ENCODE data around the gene WDTC1. TPM values are rescaled to one million over a fixed set of nuclear protein-coding genes. Genes with fewer than 3 reads are reported as not detected.
A peak's percentile ranks its signal among the peaks of the same experiment; 100 is the strongest.
"Not testable (repeated sequence)": the region's sequence is repeated elsewhere in the genome, so short reads cannot be mapped to it uniquely, and the experiment has no call there.

The WDTC1 gene
- 10 to 100 TPM; 38.1 to 41.0 TPM for total RNA-seq
- 10 to 100 TPM; 19.8 to 22.2 TPM for polyA plus RNA-seq
- long read RNA-seq, donor 1, full-length matches to known transcripts = 6 of 6 reads
- long read RNA-seq, donor 1, partial matches to known transcripts = 0 of 6 reads
- long read RNA-seq, donor 1, other reads (novel, unspliced or antisense) = 0 of 6 reads
- long read RNA-seq, donor 2, full-length matches to known transcripts = 1 of 82 reads
- long read RNA-seq, donor 2, partial matches to known transcripts = 81 of 82 reads
- long read RNA-seq, donor 2, other reads (novel, unspliced or antisense) = 0 of 82 reads
- long read RNA-seq, donor 3, full-length matches to known transcripts = 2 of 2 reads
- long read RNA-seq, donor 3, partial matches to known transcripts = 0 of 2 reads
- long read RNA-seq, donor 3, other reads (novel, unspliced or antisense) = 0 of 2 reads
- long read RNA-seq, donor 4, full-length matches to known transcripts = 2 of 2 reads
- long read RNA-seq, donor 4, partial matches to known transcripts = 0 of 2 reads
- long read RNA-seq, donor 4, other reads (novel, unspliced or antisense) = 0 of 2 reads
- long read RNA-seq, donor 5, full-length matches to known transcripts = 1 of 8 reads
- long read RNA-seq, donor 5, partial matches to known transcripts = 7 of 8 reads
- long read RNA-seq, donor 5, other reads (novel, unspliced or antisense) = 0 of 8 reads

- Histone ChIP-seq H3K36me3 (ENCODE audit: control insufficient read depth in 4 of 4, insufficient read depth in 4 of 4, low read length in 4 of 4) (no peaks in the 10 kb centered on the region), H3K9ac (ENCODE audit: insufficient read depth in 1 of 2, low read length in 2 of 2) (peak within 1 kb of the TSS in 1 of 2 donors; percentile 65), H3K27me3 (ENCODE audit: control insufficient read depth in 3 of 3, insufficient read depth in 3 of 3, low read length in 2 of 3) (no peaks in the 10 kb centered on the region), H3K4me3 (peak within 1 kb of the TSS; percentile 79), H3K27ac (ENCODE audit: low read depth in 1 of 2, low read length in 1 of 2) (peak within 1 kb of the TSS; percentile 79 to 90), H3K4me1 (ENCODE audit: control insufficient read depth in 5 of 5, insufficient read depth in 5 of 5, low read length in 5 of 5) (peaks cover 1 to 19% (median 8%) of the 10 kb centered on the region in 5 donors), H3K9me3 (ENCODE audit: control insufficient read depth in 4 of 4, insufficient read depth in 3 of 4, low read length in 3 of 4) (no peaks in the 10 kb centered on the region)
- 1 to 2% methylated on average over 59 to 71 of the region's 71 CpGs for WGBS, 2 donors
- no peak for TF ChIP-seq CTCF (IDR thresholded peaks at IDR 0.05; ENCODE audit: control extremely low read depth, extremely low read depth)
- peak; percentile 98 for ATAC-seq (ENCODE audit: insufficient read depth, low FRiP score)
- DNase-seq = peak; percentile 98 to 99 (median 98)
Measured at GRCh38 chr1:27234049-27234882, at the start of gene WDTC1. Gene WDTC1 (plus strand): TSS chr1:27234632. CDS start chr1:27261055, 26,423 bp downstream.

- H3K27me3 ChIP-seq (ENCODE audit: control insufficient read depth in 3 of 3, insufficient read depth in 3 of 3, low read length in 2 of 3); H3K4me3 ChIP-seq; H3K9me3 ChIP-seq (ENCODE audit: control insufficient read depth in 4 of 4, insufficient read depth in 3 of 4, low read length in 3 of 4); H3K4me1 ChIP-seq (ENCODE audit: control insufficient read depth in 5 of 5, insufficient read depth in 5 of 5, low read length in 5 of 5); ATAC-seq (ENCODE audit: insufficient read depth, low FRiP score); H3K27ac ChIP-seq (ENCODE audit: low read depth in 1 of 2, low read length in 1 of 2); H3K36me3 ChIP-seq (ENCODE audit: control insufficient read depth in 4 of 4, insufficient read depth in 4 of 4, low read length in 4 of 4); H3K9ac ChIP-seq (ENCODE audit: insufficient read depth in 1 of 2, low read length in 2 of 2); DNase-seq: not testable (repeated sequence)
- 85 to 88% methylated on average over 3 of the region's 3 CpGs for WGBS, 2 donors
Measured at GRCh38 chr1:27184665-27185064, 49.8 kb upstream of the WDTC1 start.

- H3K27ac ChIP-seq (ENCODE audit: low read depth in 1 of 2, low read length in 1 of 2) = no peak overlapping the region
Measured at GRCh38 chr1:27192039-27192529, 42.3 kb upstream of the WDTC1 start.

More at GRCh38 chr1:27192039-27192529, 42.3 kb upstream of the WDTC1 start:
- no peak for TF ChIP-seq CTCF (IDR thresholded peaks at IDR 0.05; ENCODE audit: control extremely low read depth, extremely low read depth)
- no peaks in the 10 kb centered on the region for H3K36me3 ChIP-seq (ENCODE audit: control insufficient read depth in 4 of 4, insufficient read depth in 4 of 4, low read length in 4 of 4)
- no peak overlapping the region for H3K9ac ChIP-seq (ENCODE audit: insufficient read depth in 1 of 2, low read length in 2 of 2)
- H3K4me1 ChIP-seq (ENCODE audit: control insufficient read depth in 5 of 5, insufficient read depth in 5 of 5, low read length in 5 of 5) = peaks cover 0 to 4% (median 0%) of the 10 kb centered on the region in 5 donors
- ATAC-seq (ENCODE audit: insufficient read depth, low FRiP score) (peak; percentile 83), DNase-seq (no peak)
- H3K27me3 ChIP-seq (ENCODE audit: control insufficient read depth in 3 of 3, insufficient read depth in 3 of 3, low read length in 2 of 3) = no peaks in the 10 kb centered on the region
- WGBS, 2 donors = 64 to 74% methylated on average over 8 of the region's 8 CpGs
- H3K4me3 ChIP-seq = no peak overlapping the region
- no peaks in the 10 kb centered on the region for H3K9me3 ChIP-seq (ENCODE audit: control insufficient read depth in 4 of 4, insufficient read depth in 3 of 4, low read length in 3 of 4)

Measured in lung (tissue), 16 donors.